H9 (cell line): ENCODE results near the gene NRXN3. TPM values are rescaled to one million over a fixed set of nuclear protein-coding genes. Genes with fewer than 3 reads are reported as not detected.

Source experiments
- DNase-seq: peaks from one replicate; pipeline ENCODE4 v3.0.0-alpha.2; 2017
- H2AFZ ChIP-seq: one replicate; pipeline ENCODE4 v1.6.1; 2013; ENCODE audit warnings: mild to moderate bottlenecking, low read length, control low read depth, moderate library complexity
- H2AK5ac ChIP-seq: 2 replicates; pipeline ENCODE4 v1.6.1; 2013; ENCODE audit warnings: low read length, control low read depth, mixed read lengths; ENCODE audit not compliant: insufficient read length
- H2BK120ac ChIP-seq: one replicate; pipeline ENCODE4 v1.6.1; 2013; ENCODE audit warnings: low read depth, mild to moderate bottlenecking, low read length, control low read depth, inconsistent platforms; ENCODE audit not compliant: poor library complexity, severe bottlenecking
- H2BK12ac ChIP-seq: 2 replicates; pipeline ENCODE4 v1.6.1; 2013; ENCODE audit warnings: low read length, control low read depth, mixed read lengths, low read depth; ENCODE audit not compliant: insufficient read length
- H2BK15ac ChIP-seq: 2 replicates; pipeline ENCODE4 v1.6.1; 2013; ENCODE audit warnings: low read depth, low read length, control low read depth
- H2BK20ac ChIP-seq: one replicate; pipeline ENCODE4 v1.6.1; 2013; ENCODE audit warnings: low read depth, mild to moderate bottlenecking, low read length, control low read depth, inconsistent platforms; ENCODE audit not compliant: poor library complexity, severe bottlenecking
- H2BK5ac ChIP-seq: 2 replicates; pipeline ENCODE4 v1.6.1; 2013; ENCODE audit warnings: low read length, control low read depth, mixed read lengths; ENCODE audit not compliant: insufficient read length
- H3K14ac ChIP-seq: 2 replicates; pipeline ENCODE4 v1.6.1; 2013; ENCODE audit warnings: low read length, control low read depth; ENCODE audit not compliant: insufficient read depth
- H3K18ac ChIP-seq: 2 replicates; pipeline ENCODE4 v1.6.1; 2013; ENCODE audit warnings: low read depth, mild to moderate bottlenecking, mixed read lengths, low read length, control low read depth; ENCODE audit not compliant: insufficient read length
- H3K23ac ChIP-seq: 2 replicates; pipeline ENCODE4 v1.6.1; 2013; ENCODE audit warnings: low read length, control low read depth, mixed read lengths, low read depth; ENCODE audit not compliant: insufficient read length
- H3K23me2 ChIP-seq: 2 replicates; pipeline ENCODE4 v1.6.1; 2013; ENCODE audit warnings: low read depth, mild to moderate bottlenecking, mixed read lengths, low read length, control low read depth; ENCODE audit not compliant: insufficient read length, poor library complexity, severe bottlenecking
- H3K27ac ChIP-seq: 2 replicates; pipeline ENCODE4 v1.5.1; 2013; ENCODE audit warnings: low read length, control low read depth, mixed read lengths, low read depth; ENCODE audit not compliant: insufficient read length
- H3K27me3 ChIP-seq: 2 replicates; pipeline ENCODE4 v1.6.1; 2013; ENCODE audit warnings: low read length, control low read depth, inconsistent platforms; ENCODE audit not compliant: insufficient read depth
- H3K4ac ChIP-seq: 2 replicates; pipeline ENCODE4 v1.6.1; 2013; ENCODE audit warnings: low read depth, mild to moderate bottlenecking, control low read depth, inconsistent platforms, low read length, moderate library complexity
- H3K4me1 ChIP-seq: 2 replicates; pipeline ENCODE4 v1.6.1; 2013; ENCODE audit warnings: low read length, control low read depth, inconsistent platforms; ENCODE audit not compliant: insufficient read depth
- H3K4me2 ChIP-seq: 2 replicates; pipeline ENCODE4 v1.6.1; 2013; ENCODE audit warnings: low read length, control low read depth, mixed read lengths; ENCODE audit not compliant: insufficient read length, insufficient read depth
- H3K56ac ChIP-seq: 2 replicates; pipeline ENCODE4 v1.6.1; 2013; ENCODE audit warnings: low read depth, mild to moderate bottlenecking, mixed read lengths, low read length, control low read depth; ENCODE audit not compliant: insufficient read length
- H3K79me1 ChIP-seq: 2 replicates; pipeline ENCODE4 v1.6.1; 2013; ENCODE audit warnings: low read depth, mild to moderate bottlenecking, moderate library complexity, low read length, control low read depth, inconsistent platforms; ENCODE audit not compliant: insufficient read depth, poor library complexity, severe bottlenecking
- H3K79me2 ChIP-seq: 2 replicates; pipeline ENCODE4 v1.6.1; 2013; ENCODE audit warnings: low read length, control low read depth, inconsistent platforms; ENCODE audit not compliant: insufficient read depth
- H3K9ac ChIP-seq: 2 replicates; pipeline ENCODE4 v1.6.1; 2013; ENCODE audit warnings: low read length, control low read depth, mixed read lengths; ENCODE audit not compliant: insufficient read length; ENCODE audit errors: extremely low read depth
- H3K9me3 ChIP-seq: one replicate; pipeline ENCODE4 v1.6.1; 2013; ENCODE audit warnings: low read depth, low read length, inconsistent platforms; ENCODE audit not compliant: control insufficient read depth
- H3T11ph ChIP-seq: one replicate; pipeline ENCODE4 v1.6.1; 2013; ENCODE audit warnings: mild to moderate bottlenecking, low read length, control low read depth, inconsistent platforms
- H4K20me1 ChIP-seq: one replicate; pipeline ENCODE4 v1.6.1; 2013; ENCODE audit not compliant: control insufficient read depth, insufficient read length, insufficient read depth
- H4K5ac ChIP-seq: 2 replicates; pipeline ENCODE4 v1.6.1; 2013; ENCODE audit warnings: low read depth, mild to moderate bottlenecking, mixed read lengths, low read length, control low read depth; ENCODE audit not compliant: insufficient read length
- H4K8ac ChIP-seq: replicated peaks from 2 replicates; pipeline ENCODE4 v1.6.1; 2013; ENCODE audit warnings: low read length, control low read depth, mixed read lengths, low read depth; ENCODE audit not compliant: insufficient read length
- H4K91ac ChIP-seq: 2 replicates; pipeline ENCODE4 v1.6.1; 2013; ENCODE audit warnings: low read depth, mild to moderate bottlenecking, moderate library complexity, mixed read lengths, low read length, control low read depth; ENCODE audit not compliant: insufficient read length
- H3K27ac Mint-ChIP-seq, 3 experiments: 2 replicates in 2 of 3; 3 replicates in 1 of 3; pipeline ENCODE4 v1.8.0; 2020 to 2021; ENCODE audit warnings: mixed read lengths in 3 of 3, mild to moderate bottlenecking in 1 of 3, moderate library complexity in 1 of 3
- H3K27me3 Mint-ChIP-seq: 2 replicates; pipeline ENCODE4 v1.8.0; 2021; ENCODE audit warnings: low read depth, mild to moderate bottlenecking, moderate library complexity, mixed read lengths
- H3K36me3 Mint-ChIP-seq, 3 experiments: 2 replicates in 2 of 3; 3 replicates in 1 of 3; pipeline ENCODE4 v1.8.0; 2020 to 2021; ENCODE audit warnings: low read depth in 3 of 3, mixed read lengths in 3 of 3; ENCODE audit not compliant: insufficient read depth in 1 of 3
- H3K4me1 Mint-ChIP-seq, 2 experiments: 2 replicates each; pipeline ENCODE4 v1.8.0; 2020; ENCODE audit warnings: mixed read lengths in 2 of 2
- H3K4me3 Mint-ChIP-seq, 2 experiments: 2 replicates in 1 of 2; 3 replicates in 1 of 2; pipeline ENCODE4 v1.8.0; 2020 to 2021; ENCODE audit warnings: mild to moderate bottlenecking in 2 of 2, mixed read lengths in 2 of 2, moderate library complexity in 1 of 2
- H3K9me3 Mint-ChIP-seq, 2 experiments: 2 replicates in 1 of 2; 3 replicates in 1 of 2; pipeline ENCODE4 v1.8.0; 2020; ENCODE audit warnings: mild to moderate bottlenecking in 2 of 2, mixed read lengths in 2 of 2, moderate library complexity in 1 of 2
- total RNA-seq: library from RNA; stranded (reverse); gene quantifications from 2 replicates; pipeline ENCODE4 v1.2.1, GENCODE V29; 2021
- TF ChIP-seq, protein P1 (sequence below): fragments of 200-600 bp; sonication (generic); conservative IDR thresholded peaks from 3 replicates; pipeline ENCODE4 v1.8.0; 2021; ENCODE audit warnings: antibody characterized with exemption, mild to moderate bottlenecking

The NRXN3 gene
- total RNA-seq, 1 experiment from 2014 or later: 1.8 TPM

DNA sequence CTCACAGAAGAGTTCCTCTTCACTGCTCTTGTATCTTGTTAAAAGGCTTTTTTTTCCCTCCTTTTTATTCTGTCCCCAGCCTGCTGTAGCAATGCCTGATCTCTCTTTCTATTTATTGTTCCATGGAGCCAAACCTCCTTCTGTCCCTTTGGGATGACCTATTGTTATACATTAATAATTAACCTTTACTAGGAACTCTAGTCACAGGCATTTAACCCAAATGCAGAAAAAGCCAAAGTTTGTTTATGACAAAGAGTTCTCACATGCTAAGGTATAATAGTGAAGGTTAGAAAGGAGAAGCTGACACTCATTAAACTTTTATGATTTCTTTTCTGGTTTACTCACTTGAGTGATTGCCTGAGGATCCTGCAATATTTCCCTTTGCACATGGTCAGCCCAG, 535.8 kb downstream of the NRXN3 start:
- Histone ChIP-seq H4K91ac (no peak overlapping the region), H2AFZ (no peak overlapping the region), H3K14ac (no peak overlapping the region), H3K79me2 (no peaks in the 10 kb centered on the region), H2BK15ac (no peak overlapping the region), H3K4me2 (no peak overlapping the region), H3K27ac (no peak overlapping the region), H4K5ac (no peak overlapping the region), H3K4me1 (no peaks in the 10 kb centered on the region), H2BK5ac (no peak overlapping the region), H2BK120ac (no peak overlapping the region), H2BK20ac (no peak overlapping the region), H2AK5ac (no peak overlapping the region), H3T11ph (no peak overlapping the region), H3K4ac (no peak overlapping the region), H4K20me1 (no peaks in the 10 kb centered on the region), H3K9me3 (no peaks in the 10 kb centered on the region), H3K23me2 (no peaks in the 10 kb centered on the region), H4K8ac (no peak overlapping the region), H3K56ac (no peak overlapping the region), H3K18ac (no peak overlapping the region), H2BK12ac (no peak overlapping the region), H3K27me3 (no peaks in the 10 kb centered on the region), H3K79me1 (no peaks in the 10 kb centered on the region), H3K23ac (no peak overlapping the region), H3K9ac (no peak overlapping the region)
- Mint-ChIP-seq H3K36me3 (no peaks in the 10 kb centered on the region), H3K4me3 (no peak overlapping the region), H3K9me3 (no peaks in the 10 kb centered on the region), H3K27ac (0 out of 7 replicates have a peak overlapping the region, but pooled peaks of 1 of the 3 experiments have one; percentile 37), H3K27me3 (no peaks in the 10 kb centered on the region; the same call in 1 of the 2 replicates), H3K4me1 (peaks cover 0 to 11% of the 10 kb centered on the region in 2 experiments; a peak in 3 of 4 replicates)
- no peak for DNase-seq
- TF ChIP-seq, protein P1, sequence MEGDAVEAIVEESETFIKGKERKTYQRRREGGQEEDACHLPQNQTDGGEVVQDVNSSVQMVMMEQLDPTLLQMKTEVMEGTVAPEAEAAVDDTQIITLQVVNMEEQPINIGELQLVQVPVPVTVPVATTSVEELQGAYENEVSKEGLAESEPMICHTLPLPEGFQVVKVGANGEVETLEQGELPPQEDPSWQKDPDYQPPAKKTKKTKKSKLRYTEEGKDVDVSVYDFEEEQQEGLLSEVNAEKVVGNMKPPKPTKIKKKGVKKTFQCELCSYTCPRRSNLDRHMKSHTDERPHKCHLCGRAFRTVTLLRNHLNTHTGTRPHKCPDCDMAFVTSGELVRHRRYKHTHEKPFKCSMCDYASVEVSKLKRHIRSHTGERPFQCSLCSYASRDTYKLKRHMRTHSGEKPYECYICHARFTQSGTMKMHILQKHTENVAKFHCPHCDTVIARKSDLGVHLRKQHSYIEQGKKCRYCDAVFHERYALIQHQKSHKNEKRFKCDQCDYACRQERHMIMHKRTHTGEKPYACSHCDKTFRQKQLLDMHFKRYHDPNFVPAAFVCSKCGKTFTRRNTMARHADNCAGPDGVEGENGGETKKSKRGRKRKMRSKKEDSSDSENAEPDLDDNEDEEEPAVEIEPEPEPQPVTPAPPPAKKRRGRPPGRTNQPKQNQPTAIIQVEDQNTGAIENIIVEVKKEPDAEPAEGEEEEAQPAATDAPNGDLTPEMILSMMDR: no peak
